HEK293T (cell line): Measurements from ENCODE around the gene PLEKHM2.

Experiments used
- ARNT ChIP-seq: fragments of 450-650 bp; IDR thresholded peaks from 2 replicates; pipeline ENCODE4 v1.6.1; 2017; ENCODE audit warnings: mild to moderate bottlenecking
- ELF4 ChIP-seq: fragments of 450-650 bp; IDR thresholded peaks from 2 replicates; pipeline ENCODE4 v1.6.1; 2017; ENCODE audit warnings: antibody characterized with exemption
- FOXM1 ChIP-seq: fragments of 450-650 bp; IDR thresholded peaks from 2 replicates; pipeline ENCODE4 v1.6.1; 2017; ENCODE audit warnings: mild to moderate bottlenecking, borderline replicate concordance
- L3MBTL2 ChIP-seq: fragments of 450-650 bp; conservative IDR thresholded peaks from 2 replicates; pipeline ENCODE4 v1.6.1; 2016; ENCODE audit warnings: mild to moderate bottlenecking

GRCh38 chr1:15724949-15725880, 41.1 kb downstream of the PLEKHM2 start:
- TF ChIP-seq ELF4: no peak
- no peak for TF ChIP-seq L3MBTL2
- TF ChIP-seq ARNT: no peak
- TF ChIP-seq FOXM1: no peak
